HFFc6 (cell line): ENCODE measurements around the gene DCTD. TPM values are rescaled to one million over a fixed set of nuclear protein-coding genes. Genes with fewer than 3 reads are reported as not detected.

Source experiments
- DNase-seq: peaks from one replicate; pipeline ENCODE4 v3.0.0-alpha.2; 2018
- H3K27ac Mint-ChIP-seq: 2 replicates; pipeline ENCODE4 v1.8.0; 2020; ENCODE audit warnings: mild to moderate bottlenecking, mixed read lengths
- H3K27me3 Mint-ChIP-seq: 2 replicates; pipeline ENCODE4 v1.8.0; 2021; ENCODE audit warnings: mild to moderate bottlenecking, moderate library complexity, mixed read lengths; ENCODE audit not compliant: insufficient read depth
- H3K36me3 Mint-ChIP-seq: 2 replicates; pipeline ENCODE4 v1.8.0; 2021; ENCODE audit warnings: low read depth, mixed read lengths
- H3K4me1 Mint-ChIP-seq: 2 replicates; pipeline ENCODE4 v1.8.0; 2020; ENCODE audit warnings: low read depth, mixed read lengths
- H3K4me3 Mint-ChIP-seq: 2 replicates; pipeline ENCODE4 v1.8.0; 2020; ENCODE audit warnings: mild to moderate bottlenecking, moderate library complexity, mixed read lengths
- H3K9me3 Mint-ChIP-seq: 2 replicates; pipeline ENCODE4 v1.8.0; 2020; ENCODE audit warnings: mild to moderate bottlenecking, mixed read lengths
- CTCF ChIP-seq: fragments of 200-600 bp; sonication (generic); IDR thresholded peaks from 2 replicates; pipeline ENCODE4 v1.5.0; 2021; ENCODE audit warnings: antibody characterized with exemption, mild to moderate bottlenecking
- total RNA-seq, 6 experiments: library from RNA; stranded (reverse); fragmentation: NEBNext Ultra II Directional; extraction: Animal tissue kit (Norgen Biotek cat#: 25700); gene quantifications; 2 replicates in 1 of 6; 3 replicates in 5 of 6; pipeline ENCODE4 v1.2.3, GENCODE V29; 2021

DCTD gene
- total RNA-seq, 6 experiments from 2014 or later, result 160 to 197 (median 171) TPM

DNA sequence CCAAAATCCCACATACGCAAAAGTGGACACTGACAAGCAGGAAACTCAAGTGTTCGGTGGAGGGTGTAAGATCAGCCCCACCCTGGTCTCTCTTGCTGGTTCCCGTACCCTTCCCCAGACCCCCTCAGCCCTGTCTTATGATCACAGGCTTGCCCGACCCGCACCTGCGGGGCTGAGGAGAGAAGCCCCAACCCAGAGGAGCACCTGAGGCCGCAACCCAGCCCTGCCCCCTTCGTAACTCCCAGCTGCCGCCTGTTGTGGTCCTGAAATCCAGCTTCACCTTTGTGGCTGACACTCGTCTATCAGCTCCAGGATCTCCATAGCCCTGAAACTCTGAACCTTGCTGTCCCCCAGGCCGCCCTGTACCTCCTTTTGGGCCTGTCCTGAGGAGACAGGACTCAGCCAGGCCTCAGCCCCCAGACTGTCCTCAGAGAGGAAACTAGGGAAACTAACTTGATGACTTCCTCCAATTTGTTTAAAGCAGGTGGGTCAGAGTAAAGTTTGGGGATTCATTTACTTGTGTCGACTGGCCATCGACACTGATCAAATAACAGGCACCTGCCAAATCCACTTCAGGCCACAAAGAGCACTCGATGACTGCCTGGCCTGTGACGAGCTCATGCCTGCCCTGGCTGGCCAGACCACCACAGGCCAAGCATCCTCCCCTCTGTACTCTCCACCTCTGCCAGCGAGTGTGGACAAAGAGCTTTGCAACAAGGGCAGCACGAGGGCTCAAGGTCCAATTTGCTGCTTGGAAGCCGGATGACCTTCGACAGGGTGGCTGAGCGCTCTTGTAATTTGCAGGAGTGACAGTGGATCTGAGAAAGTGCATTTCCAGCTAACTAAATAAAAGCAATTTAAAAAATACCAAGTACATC lies 19.3 kb downstream of the DCTD start:
- Mint-ChIP-seq H3K4me1 (no peaks in the 10 kb centered on the region), H3K27ac (no peak overlapping the region), H3K4me3 (no peak overlapping the region), H3K27me3 (no peaks in the 10 kb centered on the region; the same call in 1 of the 2 replicates), H3K36me3 (peaks cover 28% of the 10 kb centered on the region), H3K9me3 (no peaks in the 10 kb centered on the region)
- no peak for TF ChIP-seq CTCF
- no peak for DNase-seq

DNA sequence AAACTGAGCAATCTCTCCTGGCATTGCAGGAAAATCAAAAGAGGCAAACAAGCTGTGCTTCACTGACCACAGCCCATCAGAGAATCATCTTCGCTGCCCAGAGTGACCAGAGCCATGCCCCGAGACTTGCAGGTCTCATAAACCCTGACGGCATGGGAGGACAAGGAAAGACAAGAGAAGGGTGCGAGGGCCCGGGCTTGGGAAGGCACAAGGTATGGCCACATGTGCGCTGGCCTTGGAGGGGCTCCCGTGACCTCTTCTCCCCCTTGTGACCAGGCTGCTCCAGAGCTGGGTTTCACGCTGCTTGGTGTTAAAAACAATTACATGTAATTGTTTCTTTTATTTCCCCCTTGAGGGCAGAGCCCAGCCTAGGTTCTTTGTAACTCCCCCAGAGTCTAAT lies 20.8 kb downstream of the DCTD start:
- H3K27ac Mint-ChIP-seq, result no peak overlapping the region
- peaks cover 35% of the 10 kb centered on the region for H3K36me3 Mint-ChIP-seq
- H3K4me3 Mint-ChIP-seq, result no peak overlapping the region
- no peaks in the 10 kb centered on the region for H3K4me1 Mint-ChIP-seq
- H3K9me3 Mint-ChIP-seq, result no peaks in the 10 kb centered on the region
- no peak for DNase-seq
- no peak for TF ChIP-seq CTCF
- H3K27me3 Mint-ChIP-seq, result no peaks in the 10 kb centered on the region; the same call in 1 of the 2 replicates

GRCh38 chr4:182895791-182896292 lies 21.3 kb downstream of the DCTD start:
- TF ChIP-seq CTCF, result no peak
- Mint-ChIP-seq H3K36me3 (peaks cover 40% of the 10 kb centered on the region), H3K9me3 (no peaks in the 10 kb centered on the region), H3K27me3 (no peaks in the 10 kb centered on the region; the same call in none of the 2 replicates), H3K4me3 (no peak overlapping the region), H3K4me1 (no peaks in the 10 kb centered on the region), H3K27ac (no peak overlapping the region)
- no peak for DNase-seq

DNA sequence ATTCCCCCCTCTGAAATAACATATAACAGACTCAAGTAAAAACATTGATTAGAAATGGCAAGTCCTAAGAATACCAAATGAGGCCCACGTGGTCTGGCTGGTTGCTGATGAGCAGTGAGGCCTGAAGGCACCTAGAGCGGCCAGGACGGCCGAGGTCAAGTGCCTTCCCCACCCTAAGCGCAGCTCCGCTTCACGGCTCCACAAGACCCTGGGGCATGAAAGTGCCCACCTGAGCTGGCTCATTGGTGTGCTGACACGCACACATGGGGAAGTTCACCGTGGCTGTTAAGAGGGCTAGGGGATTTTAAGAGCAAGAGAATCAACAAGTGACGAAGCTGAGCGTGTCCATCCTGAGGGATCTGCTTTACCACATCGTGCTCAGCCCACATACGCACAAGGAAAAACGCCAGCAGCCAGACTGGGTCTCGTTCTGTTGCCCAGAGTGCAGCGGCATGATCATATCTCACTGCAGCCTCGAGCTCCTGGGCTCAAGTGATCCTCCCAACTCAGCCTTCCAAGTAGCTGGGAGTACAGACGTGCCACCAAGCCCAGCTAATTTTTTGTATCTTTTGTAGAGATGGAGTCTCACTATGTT lies 22.4 kb downstream of the DCTD start:
- DNase-seq, result no peak
- Mint-ChIP-seq H3K4me1 (no peaks in the 10 kb centered on the region), H3K9me3 (no peaks in the 10 kb centered on the region), H3K27me3 (no peaks in the 10 kb centered on the region; the same call in none of the 2 replicates), H3K36me3 (peaks cover 51% of the 10 kb centered on the region), H3K4me3 (no peak overlapping the region), H3K27ac (no peak overlapping the region)
- TF ChIP-seq CTCF, result no peak

DNA sequence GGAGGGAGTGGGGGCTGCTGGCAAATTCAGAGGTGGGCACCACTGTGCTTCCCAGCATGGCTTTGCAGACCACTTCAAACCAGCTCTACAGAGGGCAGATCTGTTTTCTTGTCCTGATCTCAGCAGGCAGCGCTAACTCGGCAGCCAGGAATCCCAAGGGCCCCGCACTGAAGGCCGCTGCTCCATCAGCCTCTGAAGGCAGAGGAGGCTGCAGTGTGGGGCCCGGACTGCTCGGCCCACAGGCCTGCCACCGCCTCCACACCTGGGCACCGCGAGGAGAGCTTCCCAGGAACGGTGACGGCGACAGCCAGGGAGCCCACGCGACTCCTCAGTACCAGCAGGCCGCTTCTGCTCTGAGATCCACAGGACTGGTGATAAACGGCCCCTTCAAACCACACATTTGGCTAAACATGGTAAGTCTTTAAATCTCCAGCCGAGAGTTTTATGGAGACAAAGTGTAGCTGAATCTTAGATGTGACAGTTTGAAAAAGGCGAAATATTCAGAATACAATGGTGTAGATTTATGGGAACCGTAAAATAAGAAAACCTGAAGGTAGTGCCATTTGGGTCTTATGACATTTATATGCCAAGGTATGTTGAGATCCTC lies 23.6 kb downstream of the DCTD start:
- peaks cover 63% of the 10 kb centered on the region for H3K36me3 Mint-ChIP-seq

More for the DNA sequence above, 23.6 kb downstream of the DCTD start:
- no peak for DNase-seq
- Mint-ChIP-seq H3K27me3 (no peaks in the 10 kb centered on the region; the same call in 1 of the 2 replicates), H3K9me3 (no peaks in the 10 kb centered on the region), H3K27ac (no peak overlapping the region), H3K4me3 (no peak overlapping the region), H3K4me1 (no peaks in the 10 kb centered on the region)
- TF ChIP-seq CTCF, result no peak
